GOT3 (cell line): Measurements from ENCODE around the gene ADAMTSL2.

Experiments used
- DNase-seq: peaks from one replicate; lab custom pipeline; 2025; ENCODE audit warnings: mixed read lengths; lab: John Stamatoyannopoulos, UW

Gene ADAMTSL2

DNA sequence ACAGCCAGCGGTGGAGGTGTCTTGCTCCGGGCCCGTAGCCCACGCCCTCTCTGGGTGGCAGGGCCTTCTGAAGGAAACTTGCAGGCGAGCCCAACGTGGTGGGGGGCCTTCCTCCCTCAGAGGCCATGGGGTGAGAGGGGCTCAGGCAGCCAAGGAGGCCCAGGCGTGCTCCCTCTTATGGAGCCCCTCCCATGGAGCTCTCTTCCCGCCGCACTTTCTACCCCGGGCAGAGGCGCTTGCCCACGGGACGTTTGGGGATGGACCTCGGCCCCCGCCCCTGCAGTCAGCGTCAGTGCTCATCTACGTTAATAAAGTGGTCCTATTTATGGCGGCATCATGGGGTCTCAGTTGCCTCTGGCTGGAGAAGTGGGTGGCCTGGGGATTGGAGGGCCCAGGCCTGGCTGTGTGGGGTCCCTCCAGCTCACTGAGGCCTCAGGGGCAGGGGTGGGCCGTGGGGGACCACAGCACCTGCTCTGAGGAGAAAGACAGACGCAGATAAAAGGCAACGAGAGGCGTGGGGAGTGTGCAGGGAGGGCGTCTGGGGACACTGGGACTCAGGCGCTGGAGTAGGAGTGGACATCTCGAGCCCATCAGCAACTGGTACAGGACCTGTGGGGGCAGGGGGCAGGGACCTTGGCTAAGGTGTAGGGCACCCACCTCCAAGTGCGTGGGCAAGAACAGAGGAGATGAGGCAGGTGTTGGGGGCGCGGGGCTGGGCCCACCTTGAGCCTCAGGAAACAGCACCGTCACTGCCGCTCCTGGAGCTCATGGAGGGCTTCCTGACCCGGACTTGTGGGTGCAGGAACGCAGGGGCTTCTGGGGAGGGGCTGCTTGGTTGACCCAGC lies 40.9 kb downstream of the ADAMTSL2 start:
- no peak for DNase-seq

- DNase-seq: no peak
Observed at GRCh38 chr9:133576031-133576874, 41.7 kb downstream of the ADAMTSL2 start.

DNA sequence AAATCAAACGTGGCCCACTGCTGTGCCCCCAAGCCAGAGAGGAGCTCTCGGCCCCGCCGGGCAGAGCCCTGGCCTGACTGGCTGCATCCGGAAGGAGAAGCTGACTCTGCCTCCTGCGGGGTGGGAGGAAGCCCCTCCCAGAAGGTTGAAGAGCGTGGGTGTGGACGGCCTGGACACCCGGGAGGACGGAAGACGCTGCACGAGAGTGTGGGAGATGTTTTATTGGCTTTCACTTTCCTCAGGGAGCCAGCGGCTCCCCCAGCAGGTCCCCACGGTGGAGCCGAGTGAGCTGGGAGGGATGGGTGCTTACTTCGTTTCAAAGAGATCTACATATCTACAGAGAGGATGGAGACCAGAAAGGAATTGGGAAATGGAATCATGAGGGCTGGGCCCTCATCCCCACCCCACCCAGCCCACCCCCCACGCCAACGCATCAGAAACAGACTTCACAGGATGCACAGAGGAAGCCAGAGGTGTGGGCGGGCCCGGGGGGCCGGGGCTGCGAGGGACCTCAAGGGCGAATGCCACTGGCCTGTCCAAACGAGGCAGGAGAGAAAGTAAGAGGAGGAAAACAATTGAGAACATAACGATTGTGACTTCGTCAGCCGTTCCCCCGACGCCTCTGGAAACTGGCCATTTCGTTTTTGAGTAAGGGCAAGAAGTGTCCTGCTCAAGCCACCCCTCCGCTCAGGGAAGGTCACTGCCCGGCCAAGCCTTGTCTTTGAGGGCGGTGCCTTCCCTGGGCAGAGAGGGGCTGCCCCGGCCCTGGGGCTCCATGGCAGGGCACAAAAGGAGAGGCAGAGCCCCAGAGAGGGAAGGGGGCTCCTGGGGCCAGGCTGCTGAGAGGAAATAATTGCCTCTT lies 42.6 kb downstream of the ADAMTSL2 start:
- no peak for DNase-seq

DNA sequence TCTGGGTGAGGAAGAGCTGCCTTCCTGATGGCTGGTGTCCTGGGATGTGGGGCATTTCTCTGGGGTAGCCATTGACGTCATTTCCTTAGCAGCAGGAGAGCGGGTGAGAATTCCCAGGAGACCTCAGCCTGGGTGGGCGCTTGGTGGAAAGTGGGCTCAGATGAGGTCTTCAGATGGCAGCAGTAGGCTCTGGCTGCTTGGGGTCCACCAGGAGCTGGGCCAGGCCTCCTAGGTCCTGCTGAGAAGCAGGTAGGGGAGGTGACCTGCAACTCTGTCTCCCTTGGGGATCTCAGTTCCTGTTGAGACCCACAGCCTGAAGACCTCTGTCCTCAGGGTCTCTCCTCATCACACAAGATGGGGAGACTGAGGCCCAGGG lies 43.2 kb downstream of the ADAMTSL2 start:
- DNase-seq: no peak

- no peak for DNase-seq
Observed at GRCh38 chr9:133578524-133579441, 44.3 kb downstream of the ADAMTSL2 start.

GRCh38 chr9:133579601-133580418 lies 45.3 kb downstream of the ADAMTSL2 start:
- no peak for DNase-seq

- no peak for DNase-seq
Observed at GRCh38 chr9:133580419-133580738, 45.9 kb downstream of the ADAMTSL2 start.

- DNase-seq: no peak
Observed at GRCh38 chr9:133581011-133581410, 46.5 kb downstream of the ADAMTSL2 start.

DNA sequence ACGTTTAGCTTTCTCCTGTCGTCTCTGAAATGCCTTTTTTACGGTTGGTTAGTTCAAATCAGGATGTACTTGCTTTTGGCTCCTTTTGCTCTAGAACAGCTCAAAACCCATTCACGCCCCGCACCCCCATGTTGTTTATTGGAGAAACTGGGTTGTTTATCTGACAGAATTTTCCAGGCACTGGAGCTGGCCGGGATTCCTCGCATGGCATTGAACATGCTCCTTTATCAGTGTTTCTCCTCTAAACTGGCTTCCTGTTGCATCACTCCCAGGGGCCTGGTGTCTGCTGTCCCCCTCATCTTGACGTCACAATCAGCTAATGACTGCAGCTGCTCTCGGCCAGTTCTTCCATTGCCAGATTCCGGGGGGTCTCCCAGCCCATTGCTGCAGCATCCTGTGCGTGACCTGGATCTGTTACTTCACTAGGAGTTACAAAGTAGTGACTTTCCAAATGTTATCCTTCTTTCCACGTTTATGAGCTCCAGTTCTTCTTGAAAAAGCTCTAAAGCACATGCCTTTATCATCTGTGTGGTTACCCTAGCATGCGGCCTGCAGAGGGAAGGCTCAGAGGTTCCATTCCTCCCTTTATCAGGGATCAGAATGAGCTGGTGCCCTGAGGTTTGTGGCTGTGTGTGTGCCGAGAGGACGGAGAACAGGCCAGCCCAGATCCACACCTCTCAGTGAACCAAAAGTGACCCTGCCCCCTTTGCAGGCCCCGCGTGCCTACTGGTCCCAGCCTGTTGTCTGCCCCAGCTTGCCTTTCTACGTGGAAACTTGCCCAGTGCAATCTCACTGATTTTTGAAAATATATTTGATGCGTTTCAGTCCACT lies 47.2 kb downstream of the ADAMTSL2 start:
- DNase-seq: no peak

DNA sequence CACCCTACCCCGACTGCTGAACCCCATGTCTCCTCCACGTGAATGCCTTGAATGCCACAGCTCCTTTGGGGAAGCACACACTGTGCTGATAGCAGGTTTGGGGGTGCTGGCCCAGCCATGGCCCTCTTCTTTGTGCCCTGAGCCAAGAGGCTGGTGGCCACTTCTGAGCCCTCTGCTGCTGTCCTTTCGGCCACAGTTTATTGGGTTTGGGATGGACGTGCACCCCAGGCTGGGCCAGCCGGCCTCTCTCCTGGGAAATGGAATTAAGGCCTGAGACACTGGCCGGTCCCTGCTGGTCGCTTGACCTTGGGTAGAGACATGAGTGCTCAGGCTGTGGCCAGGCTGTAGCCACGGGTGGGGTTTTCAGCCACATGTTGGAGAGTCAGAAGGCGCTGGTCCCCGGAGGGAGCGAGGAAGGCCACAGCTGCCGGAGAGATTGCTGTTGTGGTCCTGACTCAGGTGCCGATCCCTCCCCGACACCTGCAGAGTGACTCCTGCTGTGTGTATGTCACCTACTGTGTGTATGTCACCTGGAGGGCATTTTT lies 48.1 kb downstream of the ADAMTSL2 start:
- no peak for DNase-seq

GRCh38 chr9:133583111-133583510 lies 48.6 kb downstream of the ADAMTSL2 start:
- no peak for DNase-seq

DNA sequence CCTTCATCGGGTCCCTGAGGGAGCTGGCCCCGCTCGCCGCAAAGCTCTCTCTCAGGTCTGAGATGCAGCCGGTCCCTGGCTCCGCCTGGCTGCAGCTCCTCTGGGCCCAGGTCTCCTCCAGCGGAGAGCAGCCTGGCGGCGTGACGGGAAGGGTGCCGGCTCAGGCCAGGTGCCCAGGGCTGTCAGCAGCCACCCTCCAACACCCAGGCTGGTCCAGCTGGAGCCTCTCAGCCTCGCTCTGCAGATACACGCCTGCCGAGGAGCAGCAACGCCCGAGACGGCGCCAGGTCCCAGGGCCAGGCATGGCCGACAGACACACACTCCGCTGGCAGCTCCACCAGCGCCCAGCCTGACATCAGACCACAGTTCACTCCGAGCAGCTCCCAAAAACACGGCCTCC lies 49.1 kb downstream of the ADAMTSL2 start:
- no peak for DNase-seq

DNA sequence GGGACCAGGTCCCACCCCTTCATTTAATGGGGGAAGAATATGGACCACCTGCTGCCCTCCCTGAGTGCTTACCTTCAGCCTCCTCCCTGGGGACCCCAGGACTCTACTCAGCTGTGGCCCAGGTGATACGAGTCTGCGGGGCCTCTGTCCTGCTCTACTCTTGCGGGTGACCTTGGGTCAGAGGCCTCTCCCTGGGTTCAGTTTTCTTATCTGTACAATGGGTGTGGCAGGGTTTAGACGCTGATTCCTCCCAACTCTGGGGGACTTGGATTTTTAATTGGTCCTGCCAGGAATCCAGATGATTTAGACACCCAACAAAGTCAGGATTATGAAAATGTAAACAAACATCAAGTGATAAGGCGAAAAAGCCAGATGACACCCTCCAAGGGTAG lies 49.7 kb downstream of the ADAMTSL2 start:
- DNase-seq: no peak

DNA sequence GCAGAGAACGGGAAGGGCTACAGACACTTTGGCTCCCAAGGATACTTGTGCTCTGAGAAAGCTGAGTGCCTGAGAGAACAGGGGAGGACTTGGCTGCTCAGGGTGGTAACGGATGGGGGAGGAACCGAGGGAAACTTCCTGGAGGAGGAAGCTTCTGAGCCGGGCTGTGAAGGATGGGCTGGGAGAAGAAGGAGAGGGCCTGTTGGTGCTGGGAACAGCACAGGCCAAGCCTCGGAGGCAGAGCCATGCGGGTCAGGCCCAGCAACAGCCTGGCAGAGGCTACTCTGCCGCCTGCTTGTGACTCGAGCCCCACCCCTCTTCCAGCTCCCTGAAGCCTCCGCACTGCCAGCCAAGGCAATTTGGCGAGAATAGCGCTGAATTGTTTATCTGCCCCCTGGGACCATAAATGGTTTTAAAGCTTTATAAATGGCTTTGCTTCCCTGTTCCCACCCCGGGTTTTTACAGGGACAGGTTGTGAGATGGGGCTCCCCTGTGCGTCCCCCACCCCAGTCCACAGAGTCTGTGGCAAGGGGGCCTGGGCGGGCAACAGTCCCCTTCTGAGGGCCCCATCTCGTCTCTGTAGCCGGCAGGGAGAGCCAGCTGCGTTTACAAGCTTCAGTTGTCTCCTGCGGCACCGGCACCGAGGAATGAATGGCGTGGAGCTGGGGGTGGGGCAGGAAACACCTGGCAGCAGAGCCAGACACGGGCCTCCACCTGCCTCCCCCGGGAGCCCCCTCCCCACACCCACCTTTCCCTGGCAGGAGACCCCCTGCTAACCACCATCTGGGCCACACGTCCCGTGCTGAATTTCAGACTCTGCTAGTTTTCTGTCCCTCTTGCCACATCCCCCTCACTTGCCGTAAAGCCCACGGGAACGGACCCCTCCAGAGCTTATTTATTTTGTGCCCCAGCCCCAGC lies 50.3 kb downstream of the ADAMTSL2 start:
- DNase-seq: no peak

DNA sequence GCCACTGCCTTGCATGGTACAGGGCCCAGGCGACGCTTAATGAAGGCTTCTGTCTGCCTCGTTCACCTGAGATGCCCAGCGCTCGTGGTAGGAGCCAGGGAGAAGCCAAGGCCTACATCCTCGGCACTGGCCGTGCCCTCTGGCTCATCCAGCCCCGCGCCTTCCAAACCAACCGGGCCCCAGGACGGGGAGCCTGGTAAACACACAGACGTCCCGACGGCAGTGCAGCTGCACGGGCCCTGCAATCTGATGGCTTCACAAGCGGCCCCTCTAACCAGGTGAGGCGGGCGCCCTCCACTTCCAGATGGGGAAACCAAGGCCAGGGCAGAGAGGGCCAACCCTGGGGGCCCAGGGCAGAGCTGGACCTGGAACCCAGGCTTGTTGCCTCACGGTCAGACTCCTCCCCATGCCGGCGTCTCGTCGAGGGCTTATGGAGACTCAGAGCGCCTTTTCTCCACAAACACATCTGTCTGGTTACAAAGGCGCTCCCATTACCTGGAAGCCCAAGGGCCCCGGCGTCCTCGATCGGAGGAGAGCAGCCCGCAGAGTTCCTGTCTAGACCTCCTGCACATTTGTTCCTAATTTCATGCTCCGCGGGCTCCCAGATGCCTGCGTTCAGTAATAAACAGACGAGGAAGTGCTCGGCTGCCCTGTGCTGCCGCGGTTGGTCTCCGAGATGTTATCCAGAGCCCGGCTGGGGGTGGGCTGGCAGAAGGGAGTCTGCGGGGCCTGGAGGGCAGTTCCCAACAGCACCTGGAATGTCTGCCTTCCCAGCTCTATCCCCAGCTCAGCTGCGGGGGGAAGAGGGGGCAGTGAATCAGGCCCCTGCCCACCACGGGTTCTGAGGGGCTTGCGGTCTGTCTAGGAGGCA lies 51.2 kb downstream of the ADAMTSL2 start:
- no peak for DNase-seq

- no peak for DNase-seq
Observed at GRCh38 chr9:133587051-133587450, 52.5 kb downstream of the ADAMTSL2 start.

- no peak for DNase-seq
Observed at GRCh38 chr9:133587466-133587865, 53.0 kb downstream of the ADAMTSL2 start.
